HTR-8/SVneo (cell line): Measurements from ENCODE around the gene UQCRC1.

Experiments used
- DNase-seq: peaks from one replicate; pipeline ENCODE4 v3.0.0; 2011; ENCODE audit warnings: low spot score, mixed read lengths; ENCODE audit not compliant: insufficient read length
- FAIRE-seq: peaks from 2 replicates; lab custom pipeline; 2011; peaks lifted over from hg19 to GRCh38; lab: Jason Lieb, UNC

Gene UQCRC1

GRCh38 chr3:48581621-48582481 lies 27.6 kb downstream of the UQCRC1 start:
- DNase-seq (no peak), FAIRE-seq (no peak)

GRCh38 chr3:48576647-48577046 lies 32.8 kb downstream of the UQCRC1 start:
- DNase-seq (no peak), FAIRE-seq (no peak)

- FAIRE-seq = no peak
Observed at GRCh38 chr3:48575366-48575765, 34.1 kb downstream of the UQCRC1 start.

GRCh38 chr3:48573973-48574585 lies 35.4 kb downstream of the UQCRC1 start:
- FAIRE-seq (peak; percentile 63), DNase-seq (no peak)

More at GRCh38 chr3:48575366-48575765, 34.1 kb downstream of the UQCRC1 start:
- DNase-seq = no peak

- DNase-seq (no peak), FAIRE-seq (no peak)
Observed at GRCh38 chr3:48572517-48572916, 36.9 kb downstream of the UQCRC1 start.

- DNase-seq (no peak), FAIRE-seq (no peak)
Observed at GRCh38 chr3:48571938-48572337, 37.5 kb downstream of the UQCRC1 start.

- no peak for DNase-seq
- FAIRE-seq = no peak
Observed at GRCh38 chr3:48569808-48570450, 39.5 kb downstream of the UQCRC1 start.

- DNase-seq (no peak), FAIRE-seq (no peak)
Observed at GRCh38 chr3:48569400-48569799, 40.0 kb downstream of the UQCRC1 start.

- DNase-seq (no peak), FAIRE-seq (no peak)
Observed at GRCh38 chr3:48568476-48568875, 41.0 kb downstream of the UQCRC1 start.

- FAIRE-seq = no peak
- DNase-seq = no peak
Observed at GRCh38 chr3:48567500-48567899, 41.9 kb downstream of the UQCRC1 start.

- DNase-seq (no peak), FAIRE-seq (no peak)
Observed at GRCh38 chr3:48567090-48567489, 42.4 kb downstream of the UQCRC1 start.

- no peak for FAIRE-seq
- DNase-seq = no peak
Observed at GRCh38 chr3:48566401-48566760, 43.1 kb downstream of the UQCRC1 start.

GRCh38 chr3:48565591-48566400 lies 43.6 kb downstream of the UQCRC1 start:
- peak; percentile 84 for DNase-seq
- peak; percentile 96 for FAIRE-seq

GRCh38 chr3:48565186-48565585 lies 44.3 kb downstream of the UQCRC1 start:
- peak; percentile 33 for FAIRE-seq
- DNase-seq = no peak

- DNase-seq (no peak), FAIRE-seq (no peak)
Observed at GRCh38 chr3:48564667-48565066, 44.8 kb downstream of the UQCRC1 start.

- peak; percentile 88 for FAIRE-seq
- DNase-seq = peak; percentile 85
Observed at GRCh38 chr3:48564022-48564421, 45.4 kb downstream of the UQCRC1 start.

- FAIRE-seq (no peak), DNase-seq (no peak)
Observed at GRCh38 chr3:48563382-48563918, 46.0 kb downstream of the UQCRC1 start, which contains the start of gene UCN2. UCN2 (minus strand) TSS chr3:48563781; CDS start chr3:48563124, 657 bp downstream.

GRCh38 chr3:48562367-48563095 lies 46.9 kb downstream of the UQCRC1 start:
- DNase-seq (no peak), FAIRE-seq (peak; percentile 26)

GRCh38 chr3:48561045-48561736 lies 48.3 kb downstream of the UQCRC1 start:
- DNase-seq = no peak
- FAIRE-seq = no peak
